ENCODE results near the gene SH2D4B. TPM values are rescaled to one million over a fixed set of nuclear protein-coding genes. Genes with fewer than 3 reads are reported as not detected.

SH2D4B gene
- total RNA-seq, 1 experiment from 2014 or later: 0.22 TPM

GRCh38 chr10:80509108-80509402 is 28.6 kb upstream of the SH2D4B start:
- Histone ChIP-seq H3K9ac (ENCODE audit: low read length) (peak overlapping the region; percentile 37), H3K4me1 (ENCODE audit: control insufficient read depth in 1 of 2, insufficient read depth in 2 of 2, low read length in 2 of 2) (peaks cover 61 to 72% of the 10 kb centered on the region in 2 experiments), H3K9me3 (ENCODE audit: control insufficient read depth in 1 of 2, insufficient read depth in 1 of 2, low read depth in 1 of 2, low read length in 2 of 2) (no peaks in the 10 kb centered on the region), H3K36me3 (ENCODE audit: control insufficient read depth in 1 of 2, insufficient read depth in 2 of 2, low read length in 2 of 2) (peaks cover 12 to 29% of the 10 kb centered on the region in 2 experiments; a peak in 3 of 4 replicates), H2AFZ (ENCODE audit: low read depth, low read length, poor library complexity, severe bottlenecking) (no peak overlapping the region), H3K4me2 (ENCODE audit: low read length) (peak overlapping the region; percentile 60), H3K9me2 (ENCODE audit: insufficient read depth) (no peaks in the 10 kb centered on the region), H3K27me3 (ENCODE audit: insufficient read depth, low read length) (no peaks in the 10 kb centered on the region), H3K4me3 (replicated peaks in 1 of 2; ENCODE audit: low read depth in 1 of 2, low read length in 2 of 2) (peak overlapping the region in 1 of 2 experiments; percentile 41; a peak in 2 of 4 replicates), H3K79me2 (ENCODE audit: insufficient read depth, low read length) (peaks cover 40% of the 10 kb centered on the region; the same call in 1 of the 2 replicates), H4K20me1 (ENCODE audit: insufficient read depth) (no peaks in the 10 kb centered on the region), H3K27ac (ENCODE audit: low read depth, low read length) (peak overlapping the region; percentile 61)
- ChIA-PET CTCF (interaction anchor here (0.7 to 4.1 kb wide), 3 partner anchors 51 to 126 kb away, joined by 3 to 16 read pairs (median 5); no protein-coding TSS in a partner anchor), RAD21 (ENCODE audit: low non-redundant PET in 1 of 2, low total read pairs in 2 of 2, uncharacterized antibody in 2 of 2, unreplicated experiment in 2 of 2) (no interaction called here), POLR2A (no interaction called here)
- DNase-seq (ENCODE audit: low read depth, low spot score) (no peak), ATAC-seq (no peak)
- BruUV-seq (replicated peaks): no TSS peak
- TF ChIP-seq RAD21 (IDR thresholded peaks at IDR 0.05; ENCODE audit: low read depth) (no peak), JUND (IDR thresholded peaks at IDR 0.05) (no peak), POLR2A (IDR thresholded peaks at IDR 0.05; ENCODE audit: borderline replicate concordance, extremely low read depth, insufficient read depth, insufficient read length) (no peak), TCF7L2 (IDR thresholded peaks at IDR 0.05; ENCODE audit: borderline replicate concordance, extremely low read depth, insufficient read depth, insufficient read length) (no peak), POLR2AphosphoS5 (IDR thresholded peaks at IDR 0.05; ENCODE audit: low read depth, low read length) (no peak), CEBPB (IDR thresholded peaks at IDR 0.05; ENCODE audit: low read depth) (no peak)
- TF ChIP-seq, protein P1, sequence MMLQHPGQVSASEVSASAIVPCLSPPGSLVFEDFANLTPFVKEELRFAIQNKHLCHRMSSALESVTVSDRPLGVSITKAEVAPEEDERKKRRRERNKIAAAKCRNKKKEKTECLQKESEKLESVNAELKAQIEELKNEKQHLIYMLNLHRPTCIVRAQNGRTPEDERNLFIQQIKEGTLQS (IDR thresholded peaks at IDR 0.05): no peak
- intact Hi-C loops (cut with micrococcal nuclease): loop anchor here (10.0 kb wide), 1 partner anchor 254 kb away; no protein-coding TSS in a partner anchor

- no peaks in the 10 kb centered on the region for H3K27me3 ChIP-seq (ENCODE audit: insufficient read depth, low read length)
- peak overlapping the region; percentile 60 for H3K4me2 ChIP-seq (ENCODE audit: low read length)
- H4K20me1 ChIP-seq (ENCODE audit: insufficient read depth): no peaks in the 10 kb centered on the region
- H2AFZ ChIP-seq (ENCODE audit: low read depth, low read length, poor library complexity, severe bottlenecking): no peak overlapping the region
- peak; percentile 49 for ATAC-seq
- H3K4me3 ChIP-seq (replicated peaks in 1 of 2; ENCODE audit: low read depth in 1 of 2, low read length in 2 of 2): peak overlapping the region; percentile 7 to 41
- no peaks in the 10 kb centered on the region for H3K9me2 ChIP-seq (ENCODE audit: insufficient read depth)
- BruUV-seq (replicated peaks): no TSS peak
- peaks cover 18 to 32% of the 10 kb centered on the region in 2 experiments; a peak in 3 of 4 replicates for H3K36me3 ChIP-seq (ENCODE audit: control insufficient read depth in 1 of 2, insufficient read depth in 2 of 2, low read length in 2 of 2)
- H3K4me1 ChIP-seq (ENCODE audit: control insufficient read depth in 1 of 2, insufficient read depth in 2 of 2, low read length in 2 of 2): peaks cover 55 to 67% of the 10 kb centered on the region in 2 experiments
- H3K9ac ChIP-seq (ENCODE audit: low read length): peak overlapping the region; percentile 37
- DNase-seq (ENCODE audit: low read depth, low spot score): no peak
- CTCF ChIA-PET: interaction anchor here (0.7 to 4.1 kb wide), 3 partner anchors 51 to 127 kb away, joined by 3 to 16 read pairs (median 5); no protein-coding TSS in a partner anchor
- peak overlapping the region; percentile 61 for H3K27ac ChIP-seq (ENCODE audit: low read depth, low read length)
- no peaks in the 10 kb centered on the region for H3K9me3 ChIP-seq (ENCODE audit: control insufficient read depth in 1 of 2, insufficient read depth in 1 of 2, low read depth in 1 of 2, low read length in 2 of 2)
- peaks cover 35% of the 10 kb centered on the region; the same call in 1 of the 2 replicates for H3K79me2 ChIP-seq (ENCODE audit: insufficient read depth, low read length)
- POLR2A ChIA-PET: interaction anchor here (1.0 kb wide), 1 partner anchor 26 kb away, joined by 3 read pairs; no protein-coding TSS in a partner anchor
- intact Hi-C loops (cut with micrococcal nuclease): loop anchor here (10.0 kb wide), 1 partner anchor 255 kb away; no protein-coding TSS in a partner anchor
- RAD21 ChIA-PET (ENCODE audit: low non-redundant PET in 1 of 2, low total read pairs in 2 of 2, uncharacterized antibody in 2 of 2, unreplicated experiment in 2 of 2): no interaction called here
- TF ChIP-seq JUND (IDR thresholded peaks at IDR 0.05) (peak; percentile 75), RAD21 (IDR thresholded peaks at IDR 0.05; ENCODE audit: low read depth) (no peak), ZFX (IDR thresholded peaks at IDR 0.05) (no peak), EZH2phosphoT487 (IDR thresholded peaks at IDR 0.05; ENCODE audit: borderline replicate concordance) (no peak), REST (IDR thresholded peaks at IDR 0.05; ENCODE audit: low read depth) (no peak), SP1 (IDR thresholded peaks at IDR 0.05; ENCODE audit: low read depth) (peak; percentile 78), ZBTB33 (IDR thresholded peaks at IDR 0.05; ENCODE audit: extremely low read depth, insufficient replicate concordance, low read length) (no peak), MAX (IDR thresholded peaks at IDR 0.05) (peak; percentile 43; the same call in 1 of the 2 replicates)
Observed at GRCh38 chr10:80509403-80510161, 28.1 kb upstream of the SH2D4B start.
